Loucy (cell line): ENCODE data around the gene LHFPL5.

Experiments used
- CTCF ChIP-seq: fragments of 200-600 bp; sonication (generic); conservative IDR thresholded peaks from 2 replicates; pipeline ENCODE4 v1.5.1; 2014; ENCODE audit warnings: mild to moderate bottlenecking, antibody characterized with exemption, low read length
- EZH2phosphoT487 ChIP-seq: fragments of 200-600 bp; IDR thresholded peaks from 2 replicates; pipeline ENCODE4 v1.6.1; 2018; ENCODE audit warnings: antibody characterized with exemption, mild to moderate bottlenecking, moderate library complexity, borderline replicate concordance

GRCh38 chr6:35839019-35839418 is 33.9 kb downstream of the LHFPL5 start:
- no peak for TF ChIP-seq CTCF
- no peak for TF ChIP-seq EZH2phosphoT487
